Measurements from ENCODE around the gene CDH23. TPM values are rescaled to one million over a fixed set of nuclear protein-coding genes. Genes with fewer than 3 reads are reported as not detected.

The CDH23 gene
- total and polyA plus RNA-seq, 2 of the 8 experiments (the other 6 are each of a cell fraction or from before 2014, with no cell fraction given) = 1.9 to 4.9 TPM

GRCh38 chr10:71367271-71367670, 29.4 kb upstream of the CDH23 start:
- Histone ChIP-seq H3K9ac (replicated peaks in 1 of 4; ENCODE audit: extremely low read depth in 1 of 4, low read depth in 3 of 4, low read length in 3 of 4) (no peak overlapping the region), H3K56ac (replicated peaks; ENCODE audit: insufficient read length, low read depth, low read length) (no peak overlapping the region), H3K4ac (replicated peaks; ENCODE audit: insufficient read length, low read depth, low read length) (no peak overlapping the region), H2BK5ac (ENCODE audit: low read depth, low read length) (no peak overlapping the region), H4K8ac (ENCODE audit: extremely low read depth, insufficient read depth, low read length) (no peak overlapping the region), H3K23ac (ENCODE audit: insufficient read length) (no peak overlapping the region), H4K20me1 (replicated peaks in 1 of 2; ENCODE audit: control insufficient read depth in 1 of 2, insufficient read depth in 2 of 2, low read length in 2 of 2) (no peaks in the 10 kb centered on the region), H3K79me2 (ENCODE audit: control insufficient read depth in 1 of 2, insufficient read depth in 2 of 2, low read length in 2 of 2) (no peaks in the 10 kb centered on the region), H2BK15ac (ENCODE audit: low read length) (no peak overlapping the region), H2BK20ac (ENCODE audit: low read length) (no peak overlapping the region), H2AFZ (ENCODE audit: low read length) (no peak overlapping the region), H3K36me3 (ENCODE audit: control insufficient read depth in 2 of 4, insufficient read depth in 4 of 4, low read length in 3 of 4) (peaks cover 0 to 7% (median 3%) of the 10 kb centered on the region in 4 experiments; a peak in 4 of 8 replicates), H3K27me3 (replicated peaks in 1 of 4; ENCODE audit: control insufficient read depth in 3 of 4, extremely low read depth in 1 of 4, insufficient read depth in 3 of 4, low read length in 3 of 4) (no peaks in the 10 kb centered on the region; a peak in 2 of 7 replicates), H3K9me3 (ENCODE audit: insufficient read depth in 2 of 2, low read depth in 1 of 2, low read length in 1 of 2) (no peaks in the 10 kb centered on the region), H2AK5ac (ENCODE audit: low read depth, low read length) (no peak overlapping the region), H3K4me2 (ENCODE audit: insufficient read depth in 1 of 2, low read depth in 2 of 2, low read length in 2 of 2) (no peak overlapping the region), H2BK120ac (replicated peaks; ENCODE audit: low read depth, low read length) (no peak overlapping the region), H3K18ac (ENCODE audit: extremely low read depth, low read length) (no peak overlapping the region), H3K4me3 (ENCODE audit: extremely low read depth in 1 of 4, insufficient read depth in 2 of 4, low read depth in 3 of 4, low read length in 4 of 4) (no peak overlapping the region), H4K91ac (replicated peaks; ENCODE audit: insufficient read length, low read length) (no peak overlapping the region), H2BK12ac (ENCODE audit: low read depth, low read length) (no peak overlapping the region), H3K27ac (ENCODE audit: low read depth, low read length) (no peak overlapping the region), H3K14ac (ENCODE audit: insufficient read length) (no peak overlapping the region), H3K4me1 (replicated peaks in 1 of 4; ENCODE audit: control insufficient read depth in 3 of 4, insufficient read depth in 4 of 4, low read length in 3 of 4) (no peaks in the 10 kb centered on the region), H4K5ac (ENCODE audit: insufficient read length, low read depth, low read length) (no peak overlapping the region), H3K23me2 (ENCODE audit: low read depth, low read length) (no peaks in the 10 kb centered on the region), H3K79me1 (ENCODE audit: low read depth, low read length) (no peaks in the 10 kb centered on the region)
- TF ChIP-seq KDM1A (IDR thresholded peaks at IDR 0.05; ENCODE audit: borderline replicate concordance, low read length) = no peak
- TF ChIP-seq BACH1 (IDR thresholded peaks at IDR 0.05; ENCODE audit: low read length) = no peak
- no peak for TF ChIP-seq JUN (IDR thresholded peaks at IDR 0.05; ENCODE audit: low read depth, low read length)
- TF ChIP-seq E2F6 (IDR thresholded peaks at IDR 0.05) = no peak
- no peak for TF ChIP-seq CBX8 (IDR thresholded peaks at IDR 0.05; ENCODE audit: borderline replicate concordance, low read depth, low read length)
- no peak for TF ChIP-seq MAFK (IDR thresholded peaks at IDR 0.05; ENCODE audit: low read depth, low read length)
- CTCF ChIA-PET (ENCODE audit: partially characterized antibody) = interaction anchor here (0.9 to 28.0 kb wide), 7 partner anchors 9 to 118 kb away, joined by 3 to 401 read pairs (median 5); partner anchors contain the start of gene SLC29A3
- WGBS, 2 experiments (ENCODE audit: extremely low coverage in 1 of 2, insufficient coverage in 1 of 2, insufficient read length in 1 of 2, insufficient replicate concordance in 2 of 2, low coverage in 1 of 2, low lambda C conversion rate in 2 of 2, missing lambda C conversion rate in 1 of 2) = 94% methylated on average over 2 of the region's 2 CpGs; no CpG with 5 or more reads in 1 of the 2 experiments
- POLR2A ChIA-PET (ENCODE audit: partially characterized antibody) = interaction anchor here (0.9 kb wide), 1 partner anchor 21 kb away, joined by 3 read pairs; no protein-coding TSS in a partner anchor
- DNase-seq (ENCODE audit: low read depth in 1 of 2, low spot score in 2 of 2) (no peak), FAIRE-seq (no peak)
